ENCODE results near the gene MACO1. TPM values are rescaled to one million over a fixed set of nuclear protein-coding genes. Genes with fewer than 3 reads are reported as not detected.
A peak's percentile ranks its signal among the peaks of the same experiment; 100 is the strongest.

MACO1 gene
- total and polyA plus RNA-seq, 10 of the 15 experiments (the other 5 are each of a cell fraction or from before 2014, with no cell fraction given): 3.2 to 19.8 (median 10.3) TPM

DNA sequence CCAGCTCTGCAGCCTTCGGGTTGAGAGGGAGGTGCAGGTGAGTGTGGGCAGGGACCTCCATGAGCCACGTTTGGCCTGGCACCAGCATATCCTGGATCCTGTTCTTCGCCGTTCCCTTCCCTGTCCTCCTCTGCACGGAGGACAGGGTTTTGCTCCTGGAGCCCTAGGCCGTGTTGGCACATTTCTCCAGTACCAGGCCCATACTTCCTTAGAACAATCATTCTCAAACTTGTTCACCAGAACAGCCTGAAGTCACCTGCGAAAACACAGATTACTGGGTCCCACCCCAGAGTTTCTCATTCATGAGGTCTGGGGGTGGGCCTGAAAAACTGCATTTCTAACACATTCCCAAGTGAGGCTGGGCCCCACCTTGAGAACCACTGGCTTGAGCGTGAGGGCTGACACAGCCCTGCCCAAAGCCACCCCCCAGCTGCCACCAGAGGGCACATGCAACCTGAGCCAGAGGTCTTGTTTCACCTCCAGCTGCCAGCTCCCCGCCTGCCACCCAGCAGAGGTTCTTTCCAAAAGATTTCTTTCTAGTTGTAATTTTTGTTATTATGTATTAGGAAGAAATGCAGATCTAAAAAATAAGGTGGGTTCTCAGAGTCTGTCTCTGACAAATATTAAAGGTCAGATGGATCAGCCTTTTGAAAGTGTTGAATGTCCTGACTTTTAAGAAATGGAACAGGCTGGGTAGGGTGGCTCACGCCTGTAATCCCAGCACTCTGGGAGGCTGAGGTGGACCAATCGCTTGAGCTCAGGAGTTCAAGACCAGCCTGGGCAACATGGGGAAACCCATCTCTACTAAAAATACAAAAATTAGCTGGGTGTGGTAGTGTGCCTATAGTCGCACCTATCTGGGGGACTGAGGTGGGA is 73.1 kb downstream of the MACO1 start (continued):
- TF ChIP-seq RAD21 (IDR thresholded peaks at IDR 0.05; ENCODE audit: insufficient read depth, low read depth, low read length): peak; percentile 40; the same call in 1 of the 2 replicates

DNA sequence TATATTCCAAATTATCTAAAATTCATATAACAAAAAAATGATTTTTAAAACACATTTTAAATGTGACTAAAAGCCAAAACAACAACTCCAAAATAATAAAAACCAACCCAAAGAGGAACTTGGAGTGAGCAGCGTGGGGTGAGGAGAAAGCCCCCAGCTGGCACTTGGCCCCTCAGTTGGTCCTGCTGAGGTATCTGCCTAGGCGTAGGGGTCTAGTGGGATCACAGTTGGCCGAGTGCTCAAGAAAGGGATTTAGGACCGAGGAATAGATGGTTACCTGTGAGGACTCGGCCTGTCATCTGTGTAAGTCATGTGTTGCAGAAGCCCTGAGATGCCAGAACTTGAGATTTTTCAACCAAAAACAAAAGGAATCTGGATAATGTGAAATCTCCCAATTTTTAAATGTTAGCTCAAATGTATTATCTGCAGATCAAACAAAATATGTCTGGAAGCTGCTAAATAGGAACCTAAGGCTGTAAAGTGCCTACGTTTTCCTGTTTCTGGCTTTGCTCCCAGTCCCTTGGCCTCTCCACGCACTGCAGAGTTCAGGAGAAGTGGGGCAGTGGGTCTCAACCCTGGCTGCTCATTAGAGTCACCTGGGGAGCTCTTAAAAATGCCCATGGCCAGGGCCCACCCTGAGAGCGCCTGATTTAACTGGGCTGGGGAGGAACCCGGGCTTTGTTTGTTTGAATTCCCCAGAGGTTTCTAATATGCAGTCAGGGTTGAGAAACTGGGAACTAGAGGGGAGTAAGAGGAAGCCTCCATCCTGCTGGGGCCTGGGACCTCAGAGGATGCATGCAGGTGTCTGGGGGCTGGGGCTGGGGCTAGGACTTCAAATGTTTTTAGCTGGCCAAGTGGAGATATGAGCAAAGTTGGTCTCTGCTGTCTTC is 74.3 kb downstream of the MACO1 start:
- in situ Hi-C loops (cut with MboI) (no loop called here), intact Hi-C loops (cut with micrococcal nuclease; ENCODE audit: unreplicated experiment) (loop anchor here (5.0 kb wide), 1 partner anchor 292 kb away; no protein-coding TSS in a partner anchor)
- H3K4me3 ChIP-seq: no peak overlapping the region
- peaks cover 2 to 4% of the 10 kb centered on the region in 2 experiments; a peak in 3 of 4 replicates for H3K36me3 ChIP-seq (ENCODE audit: control insufficient read depth in 2 of 2, insufficient read depth in 2 of 2, low read length in 1 of 2)
- ChIA-PET RAD21 (ENCODE audit: unreplicated experiment) (interaction anchor here (0.6 to 1.2 kb wide), 4 partner anchors 103 to 903 kb away, joined by 3 to 4 read pairs (median 4); no protein-coding TSS in a partner anchor), POLR2A (no interaction called here), CTCF (interaction anchor here (0.9 to 6.4 kb wide), 10 partner anchors 14 to 307 kb away, joined by 3 to 61 read pairs (median 6); no protein-coding TSS in a partner anchor), SMC1A (ENCODE audit: uncharacterized antibody, unreplicated experiment) (interaction anchor here (1.2 to 4.9 kb wide), 7 partner anchors 15 to 305 kb away, joined by 3 to 24 read pairs (median 5); no protein-coding TSS in a partner anchor)
- no peaks in the 10 kb centered on the region for H3K27me3 ChIP-seq (replicated peaks in 1 of 2; ENCODE audit: control insufficient read depth in 2 of 2, insufficient read depth in 2 of 2, low read length in 1 of 2)
- 40% methylated on average over 9 of the region's 9 CpGs for WGBS (ENCODE audit: insufficient coverage, insufficient replicate concordance, low lambda C conversion rate, missing lambda C conversion rate)
- H3K4me2 ChIP-seq (ENCODE audit: control insufficient read depth, insufficient read depth): no peak overlapping the region
- DNase-seq (ENCODE audit: low read depth, low spot score): no peak
- H3K4me1 ChIP-seq (ENCODE audit: control insufficient read depth, insufficient read depth, low read length): no peaks in the 10 kb centered on the region
- no peak overlapping the region for H2AFZ ChIP-seq (ENCODE audit: control insufficient read depth, low read depth, low read length)
- H4K20me1 ChIP-seq (ENCODE audit: control insufficient read depth, insufficient read depth): no peaks in the 10 kb centered on the region
- no peaks in the 10 kb centered on the region for H3K79me2 ChIP-seq (ENCODE audit: control insufficient read depth, insufficient read depth, low read length)
- BruUV-seq (replicated peaks): no TSS peak
- no peaks in the 10 kb centered on the region for H3K9me3 ChIP-seq (replicated peaks; ENCODE audit: control insufficient read depth, insufficient read depth, low read length)
- no peak for FAIRE-seq
- H3K27ac ChIP-seq (ENCODE audit: control insufficient read depth, insufficient read depth): no peak overlapping the region
- no peak overlapping the region for H3K9ac ChIP-seq (ENCODE audit: control insufficient read depth, insufficient read depth, low read length)
- no peak for ATAC-seq
- TF ChIP-seq, protein P1, sequence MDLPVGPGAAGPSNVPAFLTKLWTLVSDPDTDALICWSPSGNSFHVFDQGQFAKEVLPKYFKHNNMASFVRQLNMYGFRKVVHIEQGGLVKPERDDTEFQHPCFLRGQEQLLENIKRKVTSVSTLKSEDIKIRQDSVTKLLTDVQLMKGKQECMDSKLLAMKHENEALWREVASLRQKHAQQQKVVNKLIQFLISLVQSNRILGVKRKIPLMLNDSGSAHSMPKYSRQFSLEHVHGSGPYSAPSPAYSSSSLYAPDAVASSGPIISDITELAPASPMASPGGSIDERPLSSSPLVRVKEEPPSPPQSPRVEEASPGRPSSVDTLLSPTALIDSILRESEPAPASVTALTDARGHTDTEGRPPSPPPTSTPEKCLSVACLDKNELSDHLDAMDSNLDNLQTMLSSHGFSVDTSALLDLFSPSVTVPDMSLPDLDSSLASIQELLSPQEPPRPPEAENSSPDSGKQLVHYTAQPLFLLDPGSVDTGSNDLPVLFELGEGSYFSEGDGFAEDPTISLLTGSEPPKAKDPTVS (IDR thresholded peaks at IDR 0.05; ENCODE audit: low read depth, low read length): no peak
- TF ChIP-seq, protein P2, sequence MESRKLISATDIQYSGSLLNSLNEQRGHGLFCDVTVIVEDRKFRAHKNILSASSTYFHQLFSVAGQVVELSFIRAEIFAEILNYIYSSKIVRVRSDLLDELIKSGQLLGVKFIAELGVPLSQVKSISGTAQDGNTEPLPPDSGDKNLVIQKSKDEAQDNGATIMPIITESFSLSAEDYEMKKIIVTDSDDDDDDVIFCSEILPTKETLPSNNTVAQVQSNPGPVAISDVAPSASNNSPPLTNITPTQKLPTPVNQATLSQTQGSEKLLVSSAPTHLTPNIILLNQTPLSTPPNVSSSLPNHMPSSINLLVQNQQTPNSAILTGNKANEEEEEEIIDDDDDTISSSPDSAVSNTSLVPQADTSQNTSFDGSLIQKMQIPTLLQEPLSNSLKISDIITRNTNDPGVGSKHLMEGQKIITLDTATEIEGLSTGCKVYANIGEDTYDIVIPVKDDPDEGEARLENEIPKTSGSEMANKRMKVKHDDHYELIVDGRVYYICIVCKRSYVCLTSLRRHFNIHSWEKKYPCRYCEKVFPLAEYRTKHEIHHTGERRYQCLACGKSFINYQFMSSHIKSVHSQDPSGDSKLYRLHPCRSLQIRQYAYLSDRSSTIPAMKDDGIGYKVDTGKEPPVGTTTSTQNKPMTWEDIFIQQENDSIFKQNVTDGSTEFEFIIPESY (IDR thresholded peaks at IDR 0.05): no peak
- TF ChIP-seq JUND (IDR thresholded peaks at IDR 0.05; ENCODE audit: low read depth, low read length) (no peak), RBBP5 (conservative IDR thresholded peaks at IDR 0.05) (no peak), NRF1 (conservative IDR thresholded peaks at IDR 0.05; ENCODE audit: low read depth, low read length) (no peak), STAT1 (conservative IDR thresholded peaks at IDR 0.05) (no peak), GATAD2B (conservative IDR thresholded peaks at IDR 0.05; ENCODE audit: low read depth) (no peak), POLR2AphosphoS5 (IDR thresholded peaks at IDR 0.05; ENCODE audit: low read length) (no peak), TCF3 (IDR thresholded peaks at IDR 0.05; ENCODE audit: borderline replicate concordance, insufficient read depth, low read depth, low read length) (no peak), LARP7 (IDR thresholded peaks at IDR 0.05) (no peak), HCFC1 (IDR thresholded peaks at IDR 0.05; ENCODE audit: low read length) (no peak), CHD2 (IDR thresholded peaks at IDR 0.05; ENCODE audit: borderline replicate concordance, low read depth, low read length) (no peak), HDAC6 (IDR thresholded peaks at IDR 0.05; ENCODE audit: unreplicated experiment) (no peak)
